Endothelial cell of umbilical vein (primary cell): ENCODE data around the gene LILRA6. TPM values are rescaled to one million over a fixed set of nuclear protein-coding genes. Genes with fewer than 3 reads are reported as not detected.
"Not testable (repeated sequence)": the region's sequence is repeated elsewhere in the genome, so short reads cannot be mapped to it uniquely, and the experiment has no call there.

ENCODE experiments used
- BruUV-seq: library from RNA; stranded (reverse); fragments of 400-500 nt; replicated peaks from 2 replicates; lab custom pipeline; 2021; lab: Mats Ljungman, UMichigan
- CTCF ChIA-PET: fragments of 300-600, 350-600 bp; sonication (Branson Sonifier 250); formaldehyde crosslinking; loops from one replicate; lab custom pipeline; 2021; ENCODE audit warnings: antibody characterized with exemption, inconsistent platforms; lab: Charles Lee
- POLR2A ChIA-PET: fragments of 300-600, 350-600 bp; sonication (Branson Sonifier 250); formaldehyde crosslinking; loops from one replicate; lab custom pipeline; 2021; ENCODE audit warnings: antibody characterized with exemption, inconsistent platforms; lab: Charles Lee
- DNase-seq: peaks from one replicate; pipeline ENCODE4 v3.0.0-alpha.2; 2011; ENCODE audit warnings: low read depth, low spot score
- FAIRE-seq: peaks from 2 replicates; lab custom pipeline; 2011; peaks lifted over from hg19 to GRCh38; lab: Jason Lieb, UNC
- H2AFZ ChIP-seq: 2 replicates; pipeline ENCODE4 v1.6.0; 2012; ENCODE audit warnings: low read depth, low read length, control low read depth, inconsistent platforms
- H3K27ac ChIP-seq: 2 replicates; pipeline ENCODE4 v1.5.1; 2011; ENCODE audit warnings: low read depth, mild to moderate bottlenecking, control low read depth, low read length, moderate library complexity; ENCODE audit not compliant: insufficient read depth
- H3K27me3 ChIP-seq, 2 experiments: 2 replicates each; pipeline versions ENCODE4 v1.6.0 to v1.6.1; 2011; ENCODE audit warnings: low read length in 2 of 2, mixed read lengths in 1 of 2; ENCODE audit not compliant: control insufficient read depth in 2 of 2, insufficient read depth in 2 of 2
- H3K36me3 ChIP-seq, 2 experiments: 2 replicates in 1 of 2; 3 replicates in 1 of 2; pipeline ENCODE4 v1.5.1; 2011; ENCODE audit warnings: low read length in 2 of 2, mild to moderate bottlenecking in 1 of 2, moderate library complexity in 1 of 2; ENCODE audit not compliant: control insufficient read depth in 2 of 2, insufficient read depth in 2 of 2; ENCODE audit errors: extremely low read depth in 1 of 2
- H3K4me1 ChIP-seq: 3 replicates; pipeline ENCODE4 v1.5.1; 2011; ENCODE audit warnings: mild to moderate bottlenecking, low read length; ENCODE audit not compliant: control insufficient read depth, insufficient read depth; ENCODE audit errors: extremely low read depth
- H3K4me2 ChIP-seq: 2 replicates; pipeline ENCODE4 v1.6.1; 2011; ENCODE audit warnings: low read length, control low read depth, mixed read lengths; ENCODE audit not compliant: insufficient read depth
- H3K4me3 ChIP-seq, 3 experiments: fragments of 200-600 bp in 1 of 3; sonication (generic), shearing (Covaris generic) in 1 of 3; replicated peaks in 1 of 3; 2 replicates each; pipeline ENCODE4 v1.5.1; 2011 to 2016; ENCODE audit warnings: control low read depth in 3 of 3, low read length in 3 of 3, mild to moderate bottlenecking in 2 of 3, inconsistent platforms in 1 of 3, low read depth in 1 of 3, moderate library complexity in 1 of 3; ENCODE audit not compliant: insufficient read depth in 1 of 3
- H3K79me2 ChIP-seq: 2 replicates; pipeline ENCODE4 v1.6.0; 2012; ENCODE audit warnings: low read length, inconsistent platforms; ENCODE audit not compliant: control insufficient read depth, insufficient read depth
- H3K9ac ChIP-seq: replicated peaks from 2 replicates; pipeline ENCODE3; 2011; ENCODE audit warnings: low read length, control low read depth; ENCODE audit not compliant: insufficient read depth; ENCODE audit errors: extremely low read depth
- H3K9me1 ChIP-seq: replicated peaks from 3 replicates; pipeline ENCODE4 v1.6.0; 2011; ENCODE audit warnings: mild to moderate bottlenecking, low read length; ENCODE audit not compliant: control insufficient read depth, insufficient read depth; ENCODE audit errors: extremely low read depth
- H3K9me3 ChIP-seq: replicated peaks from 2 replicates; pipeline ENCODE4 v1.5.1; 2012; ENCODE audit warnings: low read length, inconsistent platforms; ENCODE audit not compliant: control insufficient read depth, insufficient read depth
- H4K20me1 ChIP-seq: replicated peaks from 2 replicates; pipeline ENCODE3; 2011; ENCODE audit warnings: mild to moderate bottlenecking, low read length; ENCODE audit not compliant: control insufficient read depth, insufficient read depth; ENCODE audit errors: extremely low read depth
- CTCF ChIP-seq, 2 donors: IDR thresholded peaks; 1 replicate in 1 of 2; 2 replicates in 1 of 2; pipeline ENCODE4 v1.5.1; 2011; ENCODE audit warnings: low read length in 2 of 2, mild to moderate bottlenecking in 2 of 2, moderate library complexity in 2 of 2, control low read depth in 1 of 2, inconsistent platforms in 1 of 2, low read depth in 1 of 2; ENCODE audit not compliant: insufficient read depth in 1 of 2; ENCODE audit errors: extremely low read depth in 1 of 2
- EZH2 ChIP-seq: IDR thresholded peaks from 2 replicates; pipeline ENCODE4 v1.6.1; 2012; ENCODE audit warnings: borderline replicate concordance, low read depth, mild to moderate bottlenecking, moderate library complexity, low read length, inconsistent platforms; ENCODE audit not compliant: severe bottlenecking
- FOS ChIP-seq: IDR thresholded peaks from 2 replicates; pipeline ENCODE4 v1.6.1; 2011; ENCODE audit warnings: mild to moderate bottlenecking, low read length, moderate library complexity, borderline replicate concordance; ENCODE audit not compliant: insufficient read depth
- GATA2 ChIP-seq: IDR thresholded peaks from 2 replicates; pipeline ENCODE4 v1.7.0; 2011; ENCODE audit warnings: low read depth, mild to moderate bottlenecking, moderate library complexity, mixed read lengths, low read length; ENCODE audit not compliant: insufficient read length, insufficient read depth
- JUN ChIP-seq: IDR thresholded peaks from 2 replicates; pipeline ENCODE4 v1.6.1; 2011; ENCODE audit warnings: borderline replicate concordance, low read depth; ENCODE audit not compliant: insufficient read length, insufficient read depth
- MAX ChIP-seq: IDR thresholded peaks from 2 replicates; pipeline ENCODE4 v1.6.1; 2011; ENCODE audit not compliant: insufficient read depth, insufficient read length
- MYC ChIP-seq: IDR thresholded peaks from one replicate; pipeline ENCODE4 v1.6.1; 2011; ENCODE audit warnings: mild to moderate bottlenecking, low read depth, low read length
- POLR2A ChIP-seq: IDR thresholded peaks from 2 replicates; pipeline ENCODE4 v1.6.1; 2012; ENCODE audit warnings: low read depth, mild to moderate bottlenecking, control low read depth, low read length
- POLR2AphosphoS5 ChIP-seq: IDR thresholded peaks from 2 replicates; pipeline ENCODE4 v1.6.1; 2012; ENCODE audit warnings: low read depth, mild to moderate bottlenecking, control low read depth, low read length, moderate library complexity; ENCODE audit not compliant: insufficient read depth
- dilution Hi-C: fragments of 300-500 bp; cut with MboI; formaldehyde crosslinking; loops from one replicate; pipeline ENCODE4 v1.15.0; 2019; ENCODE audit warnings: low sequenced_read_pairs; ENCODE audit not compliant: extremely low pct_ligation_motif_present
- intact Hi-C: fragments of 100-400 bp; cut with micrococcal nuclease; formaldehyde crosslinking; loops from one replicate; pipeline ENCODE4 v1.10.0; 2022
- polyA plus RNA-seq, 4 experiments: library from polyadenylated mRNA; depleted of rRNA in 3 of 4; stranded (reverse) in 3 of 4; unstranded in 1 of 4; fragments of >200 nt; gene quantifications; 2 replicates each; pipeline versions ENCODE4 v1.2.1 to v1.2.3, GENCODE V29; 2011 to 2012; ENCODE audit warnings: missing spikeins in 1 of 4
- total RNA-seq: library from RNA; stranded (reverse); gene quantifications from 2 replicates; pipeline ENCODE4 v1.2.3, GENCODE V29; 2021

LILRA6 gene
- total and polyA plus RNA-seq, 2 donors (not counting 3 experiments of a cell fraction or from before 2014, with no cell fraction given) = not detected

- H3K4me3 ChIP-seq, H3K27me3 ChIP-seq, CTCF ChIA-PET, DNase-seq, dilution Hi-C loops, H3K27ac ChIP-seq, H3K36me3 ChIP-seq, H3K9me1 ChIP-seq, H3K4me2 ChIP-seq, H3K9me3 ChIP-seq, H3K79me2 ChIP-seq, H3K4me1 ChIP-seq, BruUV-seq, H4K20me1 ChIP-seq, H2AFZ ChIP-seq, H3K9ac ChIP-seq, intact Hi-C loops, FAIRE-seq, POLR2A ChIA-PET: not testable (repeated sequence)
Observed at GRCh38 chr19:54219702-54220101, 22.9 kb downstream of the LILRA6 start.

- intact Hi-C loops (no loop called here), dilution Hi-C loops (no loop called here)
- H2AFZ ChIP-seq = no peak overlapping the region
- no peaks in the 10 kb centered on the region for H3K9me1 ChIP-seq
- no peak overlapping the region for H3K4me2 ChIP-seq
- FAIRE-seq (no peak), DNase-seq (no peak)
- TF ChIP-seq MYC (no peak), POLR2AphosphoS5 (no peak), FOS (no peak), EZH2 (no peak), GATA2 (no peak), CTCF (IDR thresholded peaks at IDR 0.05; ENCODE audit: extremely low read depth in 1 of 2, insufficient read depth in 1 of 2, low read depth in 1 of 2, low read length in 2 of 2) (no peak), JUN (no peak), POLR2A (no peak), MAX (no peak)
- ChIA-PET POLR2A (no interaction called here), CTCF (no interaction called here)
- no peak overlapping the region for H3K9ac ChIP-seq
- no peaks in the 10 kb centered on the region for H3K9me3 ChIP-seq
- no peak overlapping the region for H3K27ac ChIP-seq
- no peaks in the 10 kb centered on the region for H3K27me3 ChIP-seq
- no peaks in the 10 kb centered on the region for H3K79me2 ChIP-seq
- no TSS peak for BruUV-seq
- H3K4me1 ChIP-seq = no peaks in the 10 kb centered on the region
- H3K4me3 ChIP-seq = no peak overlapping the region
- no peaks in the 10 kb centered on the region for H3K36me3 ChIP-seq
- H4K20me1 ChIP-seq = no peaks in the 10 kb centered on the region
Observed at GRCh38 chr19:54218960-54219661, 23.5 kb downstream of the LILRA6 start.
